ENCODE data around the gene ABCC4. TPM values are rescaled to one million over a fixed set of nuclear protein-coding genes. Genes with fewer than 3 reads are reported as not detected.
A peak's percentile ranks its signal among the peaks of the same experiment; 100 is the strongest.

Gene ABCC4
- total and polyA plus RNA-seq, 2 donors (not counting 1 experiment from before 2014, with no cell fraction given), result 35.2 to 98.8 TPM

- H3K9ac ChIP-seq (ENCODE audit: insufficient read depth, low read length), result no peak overlapping the region
- peaks cover 5% of the 10 kb centered on the region for H3K36me3 ChIP-seq (ENCODE audit: control insufficient read depth, insufficient read depth, low read length)
- H3K27me3 ChIP-seq (ENCODE audit: control insufficient read depth, insufficient read depth, low read length), result no peaks in the 10 kb centered on the region
- no peaks in the 10 kb centered on the region for H3K9me3 ChIP-seq (ENCODE audit: control insufficient read depth, insufficient read depth, low read depth, low read length)
- no peak overlapping the region for H2AFZ ChIP-seq (ENCODE audit: low read length)
- no peaks in the 10 kb centered on the region for H3K79me2 ChIP-seq (ENCODE audit: control insufficient read depth, insufficient read depth, low read length)
- no peak overlapping the region for H3K27ac ChIP-seq (ENCODE audit: insufficient read depth, low read length)
- no peaks in the 10 kb centered on the region for H4K20me1 ChIP-seq (ENCODE audit: control insufficient read depth, extremely low read depth, insufficient read depth, low read length)
- H3K4me3 ChIP-seq (replicated peaks in 1 of 4; ENCODE audit: control extremely low read depth in 1 of 4, insufficient read depth in 1 of 4, low read depth in 3 of 4, low read length in 4 of 4), result no peak overlapping the region
- H3K4me1 ChIP-seq (ENCODE audit: control insufficient read depth, extremely low read depth, insufficient read depth, low read length), result no peaks in the 10 kb centered on the region
- DNase-seq (ENCODE audit: low read depth in 2 of 2), result no peak
- no peak for TF ChIP-seq CTCF (conservative IDR thresholded peaks at IDR 0.05 in 1 of 2, IDR thresholded peaks at IDR 0.05 in 1 of 2; ENCODE audit: low read depth in 1 of 2, low read length in 2 of 2)
- no peak for TF ChIP-seq EZH2 (IDR thresholded peaks at IDR 0.05; ENCODE audit: low read length, missing control alignments)
- no peak overlapping the region for H3K4me2 ChIP-seq (ENCODE audit: extremely low read depth, insufficient read depth, low read length)
Observed at GRCh38 chr13:95181586-95181985, 119.7 kb downstream of the ABCC4 start.

GRCh38 chr13:95180513-95181245, 120.6 kb downstream of the ABCC4 start:
- Histone ChIP-seq H3K36me3 (ENCODE audit: control insufficient read depth, insufficient read depth, low read length) (peaks cover 6% of the 10 kb centered on the region), H3K79me2 (ENCODE audit: control insufficient read depth, insufficient read depth, low read length) (no peaks in the 10 kb centered on the region), H3K4me1 (ENCODE audit: control insufficient read depth, extremely low read depth, insufficient read depth, low read length) (no peaks in the 10 kb centered on the region), H3K4me2 (ENCODE audit: extremely low read depth, insufficient read depth, low read length) (no peak overlapping the region), H3K27ac (ENCODE audit: insufficient read depth, low read length) (no peak overlapping the region), H4K20me1 (ENCODE audit: control insufficient read depth, extremely low read depth, insufficient read depth, low read length) (no peaks in the 10 kb centered on the region), H3K4me3 (replicated peaks in 1 of 4; ENCODE audit: control extremely low read depth in 1 of 4, insufficient read depth in 1 of 4, low read depth in 3 of 4, low read length in 4 of 4) (no peak overlapping the region), H3K9me3 (ENCODE audit: control insufficient read depth, insufficient read depth, low read depth, low read length) (no peaks in the 10 kb centered on the region), H3K9ac (ENCODE audit: insufficient read depth, low read length) (no peak overlapping the region), H2AFZ (ENCODE audit: low read length) (no peak overlapping the region), H3K27me3 (ENCODE audit: control insufficient read depth, insufficient read depth, low read length) (no peaks in the 10 kb centered on the region)
- no peak for DNase-seq (ENCODE audit: low read depth in 2 of 2)
- TF ChIP-seq EZH2 (IDR thresholded peaks at IDR 0.05; ENCODE audit: low read length, missing control alignments), result no peak
- no peak for TF ChIP-seq CTCF (conservative IDR thresholded peaks at IDR 0.05 in 1 of 2, IDR thresholded peaks at IDR 0.05 in 1 of 2; ENCODE audit: low read depth in 1 of 2, low read length in 2 of 2)

GRCh38 chr13:95176611-95177259, 124.5 kb downstream of the ABCC4 start:
- no peaks in the 10 kb centered on the region for H3K79me2 ChIP-seq (ENCODE audit: control insufficient read depth, insufficient read depth, low read length)
- no peaks in the 10 kb centered on the region for H3K9me3 ChIP-seq (ENCODE audit: control insufficient read depth, insufficient read depth, low read depth, low read length)
- H3K27ac ChIP-seq (ENCODE audit: insufficient read depth, low read length), result no peak overlapping the region
- no peaks in the 10 kb centered on the region for H3K4me1 ChIP-seq (ENCODE audit: control insufficient read depth, extremely low read depth, insufficient read depth, low read length)
- H3K27me3 ChIP-seq (ENCODE audit: control insufficient read depth, insufficient read depth, low read length), result no peaks in the 10 kb centered on the region
- H3K36me3 ChIP-seq (ENCODE audit: control insufficient read depth, insufficient read depth, low read length), result peaks cover 6% of the 10 kb centered on the region
- DNase-seq (ENCODE audit: low read depth in 2 of 2), result peak in 1 of 2 donors; percentile 93
- no peak overlapping the region for H3K4me3 ChIP-seq (replicated peaks in 1 of 4; ENCODE audit: control extremely low read depth in 1 of 4, insufficient read depth in 1 of 4, low read depth in 3 of 4, low read length in 4 of 4)
- H3K9ac ChIP-seq (ENCODE audit: insufficient read depth, low read length), result no peak overlapping the region
- H4K20me1 ChIP-seq (ENCODE audit: control insufficient read depth, extremely low read depth, insufficient read depth, low read length), result no peaks in the 10 kb centered on the region
- no peak overlapping the region for H3K4me2 ChIP-seq (ENCODE audit: extremely low read depth, insufficient read depth, low read length)
- H2AFZ ChIP-seq (ENCODE audit: low read length), result no peak overlapping the region
- no peak for TF ChIP-seq EZH2 (IDR thresholded peaks at IDR 0.05; ENCODE audit: low read length, missing control alignments)
- no peak for TF ChIP-seq CTCF (conservative IDR thresholded peaks at IDR 0.05 in 1 of 2, IDR thresholded peaks at IDR 0.05 in 1 of 2; ENCODE audit: low read depth in 1 of 2, low read length in 2 of 2)
